Measurements from ENCODE around the gene SATB1.
A peak's percentile ranks its signal among the peaks of the same experiment; 100 is the strongest.
"Not testable (repeated sequence)": the region's sequence is repeated elsewhere in the genome, so short reads cannot be mapped to it uniquely, and the experiment has no call there.

The SATB1 gene

DNA sequence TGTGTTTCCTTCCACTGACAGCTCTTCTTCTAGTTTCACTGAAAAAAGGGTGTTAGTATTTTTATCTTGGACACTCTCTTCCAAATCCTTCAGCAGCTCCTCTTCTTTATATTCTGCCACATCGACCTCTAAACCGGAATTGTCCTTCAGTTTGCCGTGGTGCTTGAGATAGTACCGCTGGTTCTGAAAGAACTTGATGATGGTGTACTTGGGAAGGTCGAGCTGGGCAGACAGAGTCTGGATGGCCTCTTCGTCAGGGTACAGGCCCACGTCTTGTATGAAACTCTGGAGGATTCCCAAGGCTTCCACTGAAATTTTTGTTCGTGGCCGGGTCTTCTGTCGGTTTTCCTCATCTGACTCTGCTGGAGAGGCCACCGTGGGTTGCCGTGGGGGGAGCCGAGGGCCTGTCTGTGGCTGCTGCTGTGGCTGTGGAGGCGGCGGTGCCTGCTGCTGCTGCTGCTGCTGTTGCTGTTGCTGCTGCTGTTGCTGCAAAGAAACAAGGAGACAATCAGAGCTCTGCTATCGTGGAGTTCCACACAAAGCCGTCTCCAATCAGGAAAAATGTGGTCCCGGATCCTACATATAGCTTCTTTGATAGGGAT is 75.8 kb downstream of the SATB1 start:
- DNase-seq, result no peak

DNA sequence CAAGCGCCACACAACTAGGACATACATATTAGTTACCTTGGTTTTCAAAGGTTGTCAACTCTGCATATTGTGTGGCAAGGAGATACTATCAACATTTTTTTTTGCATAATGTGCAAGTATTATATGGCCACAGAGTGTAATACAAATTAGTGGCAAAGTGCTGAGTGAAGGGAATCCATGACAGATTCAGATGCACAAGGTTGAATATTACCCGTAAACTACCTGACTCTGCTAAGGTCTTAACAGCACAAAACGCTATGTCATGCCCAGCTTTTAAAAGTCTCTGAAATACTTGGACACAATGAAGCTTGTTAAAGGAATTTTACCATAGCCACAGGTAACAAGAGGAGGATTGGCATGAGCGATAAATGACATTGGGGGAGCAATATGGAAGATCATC is 79.0 kb downstream of the SATB1 start:
- DNase-seq, result no peak

DNA sequence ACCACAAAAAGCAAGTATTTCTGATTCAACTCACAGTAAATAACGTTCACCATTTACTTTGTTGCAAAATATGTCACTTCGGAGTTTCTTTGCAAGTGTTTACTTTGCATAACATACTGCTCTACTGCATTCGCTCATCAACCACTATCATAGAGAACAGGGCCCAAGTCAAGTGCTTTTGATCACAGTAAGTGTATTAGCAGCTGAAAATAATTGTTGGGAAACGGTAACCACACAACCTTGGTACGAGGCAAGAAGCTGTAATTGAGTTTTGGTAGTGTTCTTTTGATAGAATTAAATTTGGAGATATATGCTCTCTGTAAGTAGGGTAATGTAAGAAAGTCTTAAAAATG is 80.1 kb downstream of the SATB1 start:
- DNase-seq, result no peak

DNA sequence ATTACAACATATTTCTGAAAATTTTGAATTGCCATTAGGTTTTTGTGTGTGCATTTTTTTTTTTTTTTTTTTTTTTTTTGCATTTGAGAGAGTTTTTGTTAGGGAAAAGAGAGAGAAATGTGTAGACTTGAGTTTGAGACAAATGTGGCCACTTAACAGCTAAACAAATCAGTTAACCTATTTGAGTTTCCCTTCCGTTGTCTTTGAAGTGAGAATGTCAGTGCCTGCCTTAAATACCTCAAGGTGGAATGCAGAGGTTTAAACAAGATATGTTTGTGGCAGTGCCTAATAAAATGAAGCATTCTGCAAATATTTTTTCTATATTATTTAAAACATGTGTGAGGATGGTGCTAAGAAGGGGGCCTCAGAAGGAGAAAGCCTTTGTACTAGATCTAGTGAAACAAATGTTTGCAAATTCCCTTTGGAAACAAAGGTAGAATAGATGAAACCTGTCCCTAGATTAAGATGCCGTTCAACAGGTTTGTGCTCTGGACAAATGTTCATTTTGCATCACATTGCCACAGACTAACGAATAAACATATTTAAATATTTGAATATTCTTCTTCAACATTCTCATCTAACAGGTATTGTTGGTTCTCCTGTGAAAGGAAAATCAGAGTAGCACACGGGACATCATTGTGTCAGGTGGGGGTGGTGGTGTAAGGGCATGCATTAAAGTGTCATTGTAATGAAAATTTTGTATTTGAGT is 80.7 kb downstream of the SATB1 start:
- no peak for DNase-seq

DNA sequence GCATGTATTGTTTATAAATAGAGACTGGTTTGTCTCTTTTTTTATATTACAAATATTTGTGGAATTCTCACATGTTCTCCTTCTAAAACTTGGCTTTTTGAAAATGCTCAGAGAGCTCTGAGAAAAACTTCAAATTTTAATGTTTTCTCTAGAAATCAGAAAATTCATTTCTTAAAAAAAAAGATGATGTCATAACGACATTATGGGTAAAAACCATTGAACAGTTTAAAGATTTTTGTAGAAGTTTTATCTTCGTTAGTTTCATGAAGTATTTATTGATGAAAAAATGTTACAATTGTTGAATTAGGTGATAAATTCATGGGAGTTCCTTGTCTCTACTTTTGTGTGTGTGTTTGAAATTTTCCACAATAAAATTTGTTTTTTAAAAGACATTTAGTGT is 81.3 kb downstream of the SATB1 start:
- no peak for DNase-seq

DNA sequence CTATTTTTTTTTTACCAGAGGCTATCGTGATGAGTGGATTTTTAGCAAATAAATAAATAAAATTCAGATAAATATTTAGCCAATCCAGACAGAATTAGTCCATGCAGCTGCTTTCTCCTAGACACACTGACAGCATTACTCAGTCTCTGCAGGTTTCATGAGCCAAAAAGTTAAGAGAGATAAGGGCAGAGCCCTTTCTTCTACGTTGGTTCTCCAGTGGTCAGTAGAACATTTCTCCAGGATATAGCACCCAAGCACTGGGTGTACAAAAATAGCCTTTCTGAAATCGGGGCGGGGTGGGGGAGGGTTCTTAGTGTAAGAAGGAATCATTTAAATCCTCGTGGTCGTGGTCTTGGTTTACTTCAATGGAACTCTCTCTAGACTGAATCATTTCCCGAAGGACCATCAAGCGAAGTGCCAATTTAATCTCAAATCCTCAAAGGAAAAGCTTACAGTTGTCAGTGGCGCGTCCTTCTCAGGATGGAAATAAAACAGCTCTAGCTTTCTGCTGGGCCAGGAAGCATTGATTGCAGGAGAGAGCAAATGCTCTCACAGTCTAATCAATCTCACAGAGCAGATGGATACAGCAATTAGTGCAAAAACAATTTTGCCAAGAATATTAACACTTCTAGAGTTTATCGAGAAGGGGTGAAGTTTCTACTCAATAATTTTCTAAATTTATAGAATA is 86.2 kb downstream of the SATB1 start:
- DNase-seq, result no peak

DNA sequence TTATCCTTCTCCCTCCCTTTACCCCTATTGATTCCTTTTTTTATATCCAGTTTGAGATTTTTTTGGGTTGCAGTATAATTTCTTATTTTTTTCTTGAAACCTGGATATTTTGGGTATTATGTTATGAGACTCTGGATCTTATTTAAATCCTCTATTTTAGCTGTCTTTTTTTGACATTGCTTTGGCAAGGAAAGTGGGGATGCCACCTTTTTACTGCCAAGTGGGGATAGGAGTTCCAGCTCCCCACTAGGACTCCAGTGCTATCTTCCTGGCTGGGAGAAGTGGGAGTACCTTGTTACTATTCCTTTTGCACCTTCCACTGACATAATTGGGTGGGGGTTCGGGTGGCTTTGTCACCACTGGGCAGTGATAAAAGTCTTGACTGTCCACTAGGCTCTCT is 87.9 kb downstream of the SATB1 start:
- DNase-seq, result no peak

DNA sequence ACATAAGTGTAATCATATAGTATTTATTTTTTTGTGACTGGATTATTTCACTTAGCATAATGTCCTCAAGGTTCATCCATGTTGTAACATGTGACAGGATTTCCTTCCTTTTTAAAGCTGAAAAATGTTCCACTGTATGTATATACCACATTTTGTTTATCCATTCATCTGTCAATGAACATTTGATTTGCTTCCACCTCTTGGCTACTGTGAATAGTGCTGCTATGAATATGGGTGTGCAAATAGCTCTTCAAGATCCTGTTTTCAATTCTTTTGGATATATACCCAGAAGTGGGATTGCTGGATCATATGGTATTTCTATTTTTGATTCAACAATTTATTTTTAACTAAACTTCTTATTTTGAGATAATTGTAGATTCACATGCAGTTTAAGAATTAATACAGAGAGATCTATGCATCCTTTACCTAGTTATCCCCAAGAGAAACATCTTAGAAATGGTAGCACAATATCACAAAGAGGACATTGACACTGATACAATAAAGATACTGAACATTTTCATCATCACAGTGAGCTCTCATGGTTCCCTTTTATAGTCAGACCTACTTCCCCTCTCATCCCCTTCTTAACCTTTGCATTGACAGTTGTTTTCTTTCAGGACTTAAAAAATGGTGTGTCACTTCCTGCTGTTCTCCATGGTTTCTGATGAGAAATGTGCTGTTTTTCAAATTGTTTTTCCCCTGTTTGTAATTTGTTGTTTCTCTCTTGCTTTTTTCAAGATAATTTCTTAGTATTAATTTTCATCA is 90.1 kb downstream of the SATB1 start:
- peak; percentile 28 for DNase-seq

DNA sequence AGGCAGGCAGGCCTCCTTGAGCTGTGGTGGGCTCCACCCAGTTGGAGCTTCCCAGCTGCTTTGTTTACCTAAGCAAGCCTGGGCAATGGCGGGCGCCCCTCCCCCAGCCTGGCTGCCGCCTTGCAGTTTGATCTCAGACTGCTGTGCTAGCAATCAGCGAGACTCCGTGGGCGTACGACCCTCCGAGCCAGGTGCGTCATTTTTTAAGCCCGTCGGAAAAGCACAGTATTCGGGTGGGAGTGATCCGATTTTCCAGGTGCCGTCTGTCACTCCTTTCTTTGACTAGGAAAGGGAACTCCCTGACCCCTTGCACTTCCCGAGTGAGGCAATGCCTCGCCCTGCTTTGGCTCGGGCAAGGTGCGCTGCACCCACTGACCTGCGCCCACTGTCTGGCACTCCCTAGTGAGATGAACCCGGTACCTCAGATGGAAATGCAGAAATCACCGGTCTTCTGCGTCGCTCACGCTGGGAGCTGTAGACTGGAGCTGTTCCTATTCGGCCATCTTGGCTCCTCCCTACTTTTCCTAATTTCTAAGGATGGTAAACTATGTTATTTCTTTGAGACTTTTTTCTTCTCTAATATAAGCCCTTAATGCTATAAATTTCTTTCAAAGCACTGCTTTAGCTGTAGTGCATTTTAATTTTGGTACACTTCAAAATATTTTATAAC is 94.2 kb downstream of the SATB1 start:
- not testable (repeated sequence) for DNase-seq

DNA sequence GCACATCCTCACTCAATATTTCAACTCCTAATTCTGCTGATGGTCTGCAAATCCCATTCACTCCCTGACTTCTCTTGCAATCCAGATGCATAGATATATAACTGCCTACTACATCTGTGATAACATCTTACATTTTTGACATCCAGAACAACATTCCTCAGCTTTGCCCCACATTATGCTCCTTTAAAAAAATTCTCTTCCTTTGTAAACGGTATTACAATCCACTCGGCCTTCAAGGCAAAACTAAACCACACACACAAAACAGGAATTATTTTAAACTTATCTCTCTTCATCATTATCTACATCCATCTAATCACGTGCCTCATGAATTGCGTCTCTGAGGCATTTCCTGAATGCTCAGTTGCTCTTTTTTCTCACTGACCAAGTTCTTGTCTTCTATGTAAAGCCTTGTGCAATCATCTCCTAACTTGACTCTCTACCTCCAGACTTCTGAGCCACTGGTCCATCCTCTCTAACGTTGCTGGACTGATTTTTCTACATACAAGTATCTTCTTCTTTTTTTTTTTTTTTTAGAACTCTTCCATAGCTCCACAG is 117.0 kb downstream of the SATB1 start:
- no peak for DNase-seq

DNA sequence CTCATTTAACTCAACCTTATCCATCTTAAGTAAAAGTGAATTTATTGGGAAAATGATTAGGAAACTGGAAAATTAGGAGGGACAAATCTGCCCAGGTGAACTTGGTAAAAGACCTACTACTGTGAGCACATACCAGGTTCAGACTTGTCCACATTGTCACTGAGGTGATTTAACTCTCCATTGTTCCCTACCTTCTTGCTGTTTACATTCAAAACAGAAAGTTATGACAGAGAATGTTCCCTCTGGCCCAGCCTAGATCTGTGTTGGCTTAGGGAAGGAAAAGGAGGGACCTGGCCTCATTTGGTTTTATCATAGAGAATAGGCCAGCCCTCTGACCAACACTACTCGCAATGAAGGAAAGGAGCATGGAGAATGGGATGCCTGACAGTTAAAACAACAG is 117.6 kb downstream of the SATB1 start:
- DNase-seq, result no peak

DNA sequence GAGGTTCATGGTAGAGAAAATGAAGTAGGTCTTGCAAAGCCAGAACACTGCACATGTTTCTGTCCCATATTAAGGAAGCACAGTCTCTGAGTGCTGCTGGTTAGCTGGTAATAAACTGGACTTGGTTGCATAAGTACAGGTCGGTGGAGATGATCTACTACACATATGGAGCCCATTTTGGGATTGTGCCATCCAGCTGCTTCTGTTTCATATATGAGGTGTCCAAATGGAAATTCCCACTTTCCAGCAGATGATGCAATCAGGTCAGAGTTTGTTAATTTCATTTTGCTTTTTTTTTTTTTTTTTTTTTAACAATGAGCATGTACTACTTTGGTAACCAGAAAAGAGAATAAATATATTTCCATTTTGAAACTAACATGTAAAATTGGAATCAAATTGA is 122.6 kb downstream of the SATB1 start:
- no peak for DNase-seq

DNA sequence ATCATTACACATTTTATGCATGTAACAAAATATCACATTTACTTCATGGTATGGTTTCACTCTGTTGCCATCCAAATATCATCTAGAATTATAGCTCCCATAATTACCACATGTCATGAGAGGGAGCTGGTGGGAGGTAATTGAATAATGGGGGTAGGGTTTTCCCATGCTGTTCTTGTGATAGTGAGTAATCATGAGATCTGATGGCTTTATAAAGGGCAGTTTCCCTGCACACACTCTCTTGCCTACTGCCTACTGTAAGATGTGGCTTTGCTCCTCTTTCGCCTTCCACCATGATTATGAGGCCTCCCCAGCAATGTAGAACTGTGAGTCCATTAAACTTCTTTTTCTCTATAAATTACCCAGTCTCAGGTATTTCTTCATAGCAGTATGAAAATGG is 123.4 kb downstream of the SATB1 start:
- no peak for DNase-seq

DNA sequence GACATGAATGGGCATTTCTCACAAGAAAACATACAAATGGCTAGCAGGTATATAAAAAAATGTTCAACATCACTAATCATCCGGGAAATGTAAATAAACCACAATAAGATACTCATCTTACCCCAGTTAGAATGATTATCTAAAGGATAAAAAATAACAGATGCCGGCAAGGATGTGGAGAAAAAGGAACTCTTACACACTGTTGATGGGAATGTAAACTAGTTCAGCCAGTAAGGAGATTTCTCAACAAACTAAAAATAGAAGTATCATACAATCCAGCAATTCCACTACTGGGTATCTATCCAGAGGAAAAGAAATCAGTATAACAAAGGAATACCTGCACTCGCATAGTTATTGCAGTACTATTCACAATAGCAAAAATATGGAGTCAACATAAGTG is 124.2 kb downstream of the SATB1 start:
- no peak for DNase-seq

DNA sequence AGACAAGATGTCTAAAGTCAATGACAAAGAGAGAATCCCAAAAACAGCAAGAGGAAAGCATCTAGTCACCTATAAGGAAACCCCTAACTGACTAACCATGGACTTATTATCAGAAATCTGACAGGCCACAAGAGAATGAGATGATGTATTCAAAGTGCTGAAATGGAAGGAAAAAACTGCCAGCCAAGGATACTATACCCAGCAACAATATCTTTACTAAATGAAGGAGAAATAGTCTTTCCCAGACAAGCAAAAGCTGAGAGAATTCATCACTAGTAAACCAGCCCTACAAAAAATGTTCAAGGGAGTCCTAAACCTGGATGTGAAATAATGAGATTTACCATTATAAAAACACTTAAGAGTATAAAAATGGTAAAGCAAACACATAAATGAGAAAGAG is 128.0 kb downstream of the SATB1 start:
- no peak for DNase-seq
